UCSD-AML1 (cell line): Measurements from ENCODE around the gene TAF11L14.
"Not testable (repeated sequence)": the region's sequence is repeated elsewhere in the genome, so short reads cannot be mapped to it uniquely, and the experiment has no call there.

Experiments
- DNase-seq: peaks from one replicate; lab custom pipeline; 2025; ENCODE audit not compliant: unreplicated experiment; lab: John Stamatoyannopoulos, UW

The TAF11L14 gene

DNA sequence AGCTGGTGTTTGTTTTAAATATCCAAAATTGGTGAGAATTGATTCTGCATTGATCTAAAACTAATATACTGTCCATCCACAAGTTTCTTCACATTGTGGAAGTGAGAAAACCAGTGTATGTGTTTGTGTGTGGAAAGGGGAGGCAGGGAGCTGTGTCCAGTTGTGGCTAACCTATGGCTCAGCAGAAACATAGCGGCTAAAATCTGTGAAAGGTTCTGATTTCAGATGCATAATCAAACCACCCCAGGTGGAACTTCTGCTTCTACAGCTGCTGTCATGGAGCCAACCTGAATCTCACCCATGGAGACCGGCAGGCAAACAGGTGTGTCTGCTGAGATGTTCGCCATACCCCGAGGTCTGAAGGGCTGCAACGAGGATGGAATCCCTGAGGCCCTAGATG lies at the start of gene TAF11L14:
TSS of gene TAF11L14 (plus strand) at position 301 of the 400 bp plus-strand sequence.
- no peak for DNase-seq

DNA sequence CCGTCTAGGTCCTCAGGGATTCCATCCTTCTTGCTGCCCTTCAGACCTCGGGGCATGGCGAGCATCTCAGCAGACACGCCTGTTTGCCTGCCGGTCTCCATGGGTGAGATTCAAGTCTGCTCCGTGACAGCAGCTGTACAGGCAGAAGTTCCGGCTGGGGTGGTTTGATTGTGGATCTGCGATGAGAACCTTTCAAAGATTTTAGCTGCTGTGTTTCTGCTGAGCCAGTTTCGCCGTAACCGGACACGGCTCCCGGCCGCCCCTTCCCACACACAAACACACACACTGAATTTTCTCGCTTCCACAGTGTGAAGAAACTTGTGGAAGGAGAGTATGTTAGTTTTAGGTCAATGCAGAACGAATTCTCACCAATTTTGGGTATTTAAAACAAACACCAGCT lies 48.6 kb upstream of the TAF11L14 start, which contains the start of gene TAF11L7:
TSS of gene TAF11L7 (minus strand) at position 101 of the 400 bp plus-strand sequence.
- not testable (repeated sequence) for DNase-seq

DNA sequence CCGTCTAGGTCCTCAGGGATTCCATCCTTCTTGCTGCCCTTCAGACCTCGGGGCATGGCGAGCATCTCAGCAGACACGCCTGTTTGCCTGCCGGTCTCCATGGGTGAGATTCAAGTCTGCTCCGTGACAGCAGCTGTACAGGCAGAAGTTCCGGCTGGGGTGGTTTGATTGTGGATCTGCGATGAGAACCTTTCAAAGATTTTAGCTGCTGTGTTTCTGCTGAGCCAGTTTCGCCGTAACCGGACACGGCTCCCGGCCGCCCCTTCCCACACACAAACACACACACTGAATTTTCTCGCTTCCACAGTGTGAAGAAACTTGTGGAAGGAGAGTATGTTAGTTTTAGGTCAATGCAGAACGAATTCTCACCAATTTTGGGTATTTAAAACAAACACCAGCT lies 43.4 kb upstream of the TAF11L14 start, which contains the start of gene TAF11L8:
TSS of gene TAF11L8 (minus strand) at position 101 of the 400 bp plus-strand sequence.
- DNase-seq = not testable (repeated sequence)

DNA sequence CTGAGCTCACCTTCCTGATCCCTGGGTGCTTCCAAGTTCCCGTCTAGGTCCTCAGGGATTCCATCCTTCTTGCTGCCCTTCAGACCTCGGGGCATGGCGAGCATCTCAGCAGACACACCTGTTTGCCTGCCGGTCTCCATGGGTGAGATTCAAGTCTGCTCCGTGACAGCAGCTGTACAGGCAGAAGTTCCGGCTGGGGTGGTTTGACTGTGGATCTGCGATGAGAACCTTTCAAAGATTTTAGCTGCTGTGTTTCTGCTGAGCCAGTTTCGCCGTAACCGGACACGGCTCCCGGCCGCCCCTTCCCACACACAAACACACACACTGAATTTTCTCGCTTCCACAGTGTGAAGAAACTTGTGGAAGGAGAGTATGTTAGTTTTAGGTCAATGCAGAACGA lies 40.0 kb upstream of the TAF11L14 start, which contains the start of gene TAF11L9:
TSS of gene TAF11L9 (minus strand) at position 140 of the 400 bp plus-strand sequence.
- not testable (repeated sequence) for DNase-seq

DNA sequence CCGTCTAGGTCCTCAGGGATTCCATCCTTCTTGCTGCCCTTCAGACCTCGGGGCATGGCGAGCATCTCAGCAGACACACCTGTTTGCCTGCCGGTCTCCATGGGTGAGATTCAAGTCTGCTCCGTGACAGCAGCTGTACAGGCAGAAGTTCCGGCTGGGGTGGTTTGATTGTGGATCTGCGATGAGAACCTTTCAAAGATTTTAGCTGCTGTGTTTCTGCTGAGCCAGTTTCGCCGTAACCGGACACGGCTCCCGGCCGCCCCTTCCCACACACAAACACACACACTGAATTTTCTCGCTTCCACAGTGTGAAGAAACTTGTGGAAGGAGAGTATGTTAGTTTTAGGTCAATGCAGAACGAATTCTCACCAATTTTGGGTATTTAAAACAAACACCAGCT lies 36.5 kb upstream of the TAF11L14 start, which contains the start of gene TAF11L10:
TSS of gene TAF11L10 (minus strand) at position 101 of the 400 bp plus-strand sequence.
- DNase-seq = not testable (repeated sequence)

DNA sequence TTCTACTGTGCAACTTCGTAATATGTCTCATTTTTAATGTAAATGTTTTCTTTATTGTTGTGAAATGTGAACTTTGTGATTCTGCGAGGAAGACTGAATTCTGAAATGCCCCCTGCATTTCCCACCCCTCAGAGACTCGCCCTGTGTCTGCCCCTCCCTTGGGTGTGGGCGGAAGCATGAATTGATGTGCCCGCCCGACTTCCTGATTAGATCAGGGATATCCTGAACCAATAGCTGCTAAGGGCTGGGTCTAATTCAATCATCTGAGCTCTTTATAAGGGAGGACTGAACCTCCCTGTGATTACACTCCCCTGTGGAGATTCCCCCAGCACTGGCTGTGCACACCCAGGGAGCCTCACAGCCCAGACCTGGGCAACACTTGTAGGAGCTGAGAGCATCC lies 30.4 kb upstream of the TAF11L14 start, which contains the start of gene TAF11L11:
TSS of gene TAF11L11 (plus strand) at position 304 of the 400 bp plus-strand sequence.
- DNase-seq = not testable (repeated sequence)

DNA sequence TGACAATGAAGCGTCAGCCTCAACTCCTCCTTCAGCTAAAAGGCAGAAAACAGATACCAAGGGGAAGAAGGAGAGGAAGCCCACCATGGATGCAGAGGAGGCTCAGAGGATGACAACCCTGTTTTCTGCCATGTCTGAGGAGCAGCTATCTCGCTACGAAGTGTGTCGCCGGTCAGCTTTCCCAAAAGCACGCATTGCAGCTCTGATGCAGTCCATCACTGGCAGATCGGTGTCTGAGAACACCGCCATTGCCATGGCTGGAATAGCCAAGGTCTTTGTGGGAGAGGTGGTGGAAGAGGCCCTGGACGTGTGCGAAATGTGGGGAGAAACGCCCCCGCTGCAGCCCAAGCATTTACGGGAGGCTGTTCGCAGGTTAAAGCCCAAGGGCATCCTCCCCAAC lies 29.3 kb upstream of the TAF11L14 start:
- DNase-seq = no peak

DNA sequence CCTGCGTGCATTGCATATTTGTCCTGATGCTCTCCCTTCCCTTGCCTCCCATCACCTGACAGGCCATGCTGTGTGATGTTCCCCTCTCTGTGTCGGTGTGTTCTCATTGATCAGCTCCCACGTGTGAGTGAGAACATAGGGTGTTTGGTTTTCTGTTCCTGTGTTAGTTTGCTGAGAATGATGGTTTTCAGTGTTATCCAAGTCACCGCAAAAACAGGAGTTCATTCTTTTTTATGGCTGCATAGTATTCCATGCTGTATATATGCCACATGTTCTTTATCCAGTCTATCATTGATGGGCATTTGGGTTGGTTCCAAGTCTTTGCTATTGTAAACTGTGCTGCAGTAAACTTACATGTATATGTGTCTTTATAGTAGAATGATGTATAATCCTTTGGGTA lies 26.8 kb upstream of the TAF11L14 start:
- not testable (repeated sequence) for DNase-seq

DNA sequence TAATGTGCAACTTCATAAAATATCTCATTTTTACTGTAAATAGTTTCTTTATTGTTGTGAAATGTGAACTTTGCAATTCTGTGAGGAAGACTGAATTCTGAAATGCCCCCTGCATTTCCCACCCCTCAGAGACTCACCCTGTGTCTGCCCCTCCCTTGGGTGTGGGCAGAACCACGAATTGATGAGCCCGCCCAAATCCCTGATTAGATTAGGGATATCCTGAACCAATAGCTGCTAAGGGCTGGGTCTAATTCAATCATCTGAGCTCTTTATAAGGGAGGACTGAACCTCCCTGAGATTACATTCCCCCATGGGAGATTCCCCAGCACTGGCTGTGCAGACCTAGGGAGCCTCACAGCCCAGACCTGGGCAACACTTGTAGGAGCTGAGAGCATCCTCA lies 24.2 kb upstream of the TAF11L14 start, which contains the start of gene TAF11L12:
TSS of gene TAF11L12 (plus strand) at position 301 of the 400 bp plus-strand sequence.
- DNase-seq = not testable (repeated sequence)

DNA sequence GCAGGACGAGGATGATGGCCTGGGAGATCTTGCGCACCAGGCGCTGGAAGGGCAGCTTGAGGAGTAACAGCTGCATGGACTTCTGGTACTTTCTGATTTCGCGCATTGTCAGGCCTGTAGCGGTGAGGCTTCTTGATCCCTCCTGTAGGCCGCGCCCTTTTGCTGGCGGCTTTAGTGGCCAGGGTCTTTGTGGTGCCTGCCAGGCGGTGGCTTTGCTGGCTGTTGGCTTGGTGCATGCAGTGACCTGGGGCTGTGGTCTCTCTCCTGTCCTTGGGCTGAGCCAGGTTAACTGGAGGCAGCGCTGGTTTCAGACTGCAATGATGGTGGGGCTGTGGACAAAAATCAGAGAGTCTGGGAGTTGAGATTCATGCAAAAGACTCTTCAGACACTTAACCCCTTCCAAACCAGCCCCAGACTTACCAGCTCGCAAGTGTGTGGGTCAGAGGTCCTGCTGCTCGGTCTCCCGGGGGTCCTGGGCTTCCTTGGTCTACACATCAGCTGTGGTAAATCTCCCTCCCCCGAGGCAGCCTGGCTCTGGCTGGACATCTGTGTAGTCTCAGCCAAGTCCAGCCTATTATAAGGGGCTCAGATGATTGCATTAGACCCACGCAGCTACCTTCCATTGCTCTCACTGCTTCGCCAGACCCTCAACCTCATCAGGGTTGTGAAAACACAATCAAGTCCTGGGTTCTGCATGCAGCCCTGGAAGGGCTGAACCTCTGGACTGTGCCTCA lies 19.2 kb upstream of the TAF11L14 start:
- no peak for DNase-seq

DNA sequence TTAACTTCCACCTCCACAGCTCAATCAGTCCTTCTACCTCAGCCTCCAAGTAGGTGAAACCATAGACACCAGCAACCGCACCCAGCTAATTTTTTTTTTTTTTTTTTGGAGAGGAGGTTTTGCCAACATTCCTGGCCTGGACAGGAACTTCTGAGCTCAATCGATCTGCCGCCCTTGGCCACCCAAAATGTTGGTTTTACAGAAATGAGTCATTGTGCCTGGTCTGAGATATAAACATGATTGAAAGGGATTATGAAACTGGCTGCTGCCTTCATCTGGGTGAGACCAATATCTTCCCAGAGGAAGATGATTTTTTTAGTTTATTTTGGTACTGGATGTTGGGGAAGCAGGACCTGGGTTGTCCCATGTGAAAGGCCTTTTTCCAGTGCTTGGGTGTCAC lies 14.9 kb upstream of the TAF11L14 start:
- no peak for DNase-seq

DNA sequence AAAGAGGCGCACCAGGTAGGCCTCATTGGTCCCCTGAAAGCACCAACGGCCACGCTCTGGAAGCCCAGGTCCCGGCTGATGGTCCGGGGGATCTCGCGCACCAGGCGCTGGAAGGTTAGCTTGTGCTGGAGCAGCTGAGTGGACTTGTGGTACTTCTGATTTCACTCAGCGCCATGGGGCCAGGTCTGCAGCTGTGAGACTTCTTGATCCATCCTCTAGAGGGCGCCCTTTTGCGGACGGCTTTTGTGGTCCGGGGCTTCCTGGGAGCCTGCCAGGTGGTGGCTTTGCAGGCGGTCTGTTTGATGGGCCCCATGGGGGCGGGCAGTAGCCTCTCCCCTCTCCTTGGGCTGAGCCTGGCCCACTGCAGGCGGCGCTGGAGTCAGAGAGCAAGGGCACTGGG lies 13.6 kb upstream of the TAF11L14 start:
- DNase-seq = no peak

DNA sequence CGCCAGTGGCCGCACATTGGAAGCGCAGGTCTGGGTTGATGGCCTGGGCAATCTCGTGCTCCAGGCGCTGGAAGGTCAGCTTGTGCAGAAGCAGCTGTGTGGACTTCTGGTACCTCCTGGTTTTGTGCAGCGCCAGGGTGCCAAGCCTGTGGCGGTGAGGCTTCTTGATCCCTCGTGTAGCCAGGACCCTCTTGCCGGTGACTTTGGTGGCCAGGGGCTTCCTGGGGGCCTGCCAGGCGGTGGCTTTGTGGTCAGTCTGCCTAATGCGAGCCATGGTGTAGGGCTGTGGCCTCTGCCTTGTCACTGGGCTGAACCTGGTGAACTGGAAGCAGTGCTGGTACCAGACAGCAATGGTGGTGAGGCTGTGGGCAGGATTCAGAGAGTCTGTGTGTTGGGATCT lies 8.6 kb upstream of the TAF11L14 start:
- no peak for DNase-seq

DNA sequence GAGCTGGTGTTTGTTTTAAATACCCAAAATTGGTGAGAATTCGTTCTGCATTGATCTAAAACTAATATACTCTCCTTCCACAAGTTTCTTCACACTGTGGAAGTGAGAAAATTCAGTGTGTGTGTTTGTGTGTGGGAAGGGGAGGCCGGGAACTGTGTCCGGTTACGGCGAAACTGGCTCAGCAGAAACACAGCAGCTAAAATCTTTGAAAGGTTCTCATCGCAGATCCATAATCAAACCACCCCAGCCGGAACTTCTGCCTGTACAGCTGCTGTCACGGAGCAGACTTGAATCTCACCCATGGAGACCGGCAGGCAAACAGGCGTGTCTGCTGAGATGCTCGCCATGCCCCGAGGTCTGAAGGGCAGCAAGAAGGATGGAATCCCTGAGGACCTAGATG lies 2.5 kb upstream of the TAF11L14 start, which contains the start of gene TAF11L13:
TSS of gene TAF11L13 (plus strand) at position 301 of the 400 bp plus-strand sequence.
- not testable (repeated sequence) for DNase-seq

DNA sequence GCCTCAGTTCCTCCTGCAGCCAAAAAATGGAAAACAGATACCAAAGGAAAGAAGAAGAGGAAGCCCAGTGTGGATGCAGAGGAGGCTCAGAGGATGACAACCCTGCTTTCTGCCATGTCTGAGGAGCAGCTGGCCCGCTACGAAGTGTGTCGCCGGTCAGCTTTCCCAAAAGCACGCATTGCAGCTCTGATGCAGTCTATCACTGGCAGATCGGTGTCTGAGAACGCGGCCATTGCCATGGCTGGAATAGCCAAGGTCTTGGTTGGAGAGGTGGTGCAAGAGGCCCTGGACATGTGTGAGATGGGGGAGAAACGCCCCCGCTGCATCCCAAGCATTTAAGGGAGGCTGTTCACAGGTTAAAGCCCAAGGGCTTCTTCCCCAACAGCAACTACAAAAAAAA lies 15.0 kb downstream of the TAF11L14 start:
- DNase-seq = not testable (repeated sequence)

DNA sequence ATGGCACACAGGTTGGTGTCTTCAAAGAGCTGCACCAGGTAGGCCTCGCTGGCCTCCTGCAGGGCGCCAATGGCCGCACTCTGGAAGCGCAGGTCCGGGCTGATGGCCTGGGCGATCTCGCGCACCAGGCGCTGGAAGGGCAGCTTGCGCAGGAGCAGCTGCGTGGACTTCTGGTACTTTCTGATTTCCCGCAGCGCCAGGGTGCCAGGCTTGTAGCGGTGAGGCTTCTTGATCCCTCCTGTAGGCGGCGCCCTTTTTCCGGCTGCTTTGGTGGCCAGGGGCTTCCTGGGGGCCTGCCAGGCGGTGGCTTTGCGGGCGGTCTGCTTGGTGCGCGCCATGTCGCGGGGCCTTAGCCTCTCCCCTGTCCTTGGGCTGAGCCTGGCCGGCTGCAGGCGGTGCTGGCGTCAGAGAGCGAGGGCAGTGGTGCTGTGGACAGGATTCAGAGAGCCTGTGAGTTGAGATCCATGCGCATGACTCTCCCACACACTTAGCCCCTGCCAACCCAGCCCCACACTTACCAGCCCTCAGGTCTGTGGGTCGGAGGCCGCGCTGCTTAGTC lies 21.0 kb downstream of the TAF11L14 start:
- DNase-seq = not testable (repeated sequence)

DNA sequence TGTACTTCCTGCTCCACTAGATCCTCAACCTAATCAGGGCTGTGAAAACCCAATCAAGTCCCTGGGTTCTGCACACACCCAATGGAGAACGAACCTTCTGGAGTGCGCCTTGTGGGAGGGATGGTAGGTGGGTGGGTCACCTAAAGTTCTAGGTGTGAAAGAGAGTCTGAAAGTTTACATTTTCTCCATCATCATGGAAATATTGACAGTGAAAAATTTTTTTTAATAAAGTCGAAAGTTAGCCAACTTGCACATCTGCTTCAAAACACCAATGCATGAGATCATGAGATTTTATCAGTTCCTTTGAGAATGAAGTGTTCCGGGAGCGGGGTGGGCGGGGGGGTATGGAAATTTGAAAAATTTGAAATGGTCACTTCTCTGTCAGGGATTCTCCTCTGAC lies 21.7 kb downstream of the TAF11L14 start:
- DNase-seq = no peak

DNA sequence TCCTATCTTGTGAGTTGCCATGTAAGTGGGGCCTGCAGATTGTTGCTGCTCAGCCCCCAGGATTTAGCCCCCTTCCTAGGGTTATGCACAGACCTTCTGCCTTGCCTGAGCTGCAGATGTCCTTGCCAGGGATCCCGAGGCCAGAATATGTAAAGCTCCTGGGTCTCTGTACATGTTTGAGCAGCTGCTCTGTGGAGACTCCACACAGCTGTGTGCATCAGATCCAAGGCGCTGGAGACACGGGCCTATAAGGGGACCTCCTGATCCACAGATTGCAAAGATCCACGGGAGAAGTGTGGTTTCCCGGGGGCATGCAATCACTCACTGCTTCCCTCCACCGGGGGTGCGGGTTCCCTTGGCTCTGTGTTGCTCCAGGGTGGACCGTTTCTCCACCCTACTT lies 28.9 kb downstream of the TAF11L14 start:
- no peak for DNase-seq

DNA sequence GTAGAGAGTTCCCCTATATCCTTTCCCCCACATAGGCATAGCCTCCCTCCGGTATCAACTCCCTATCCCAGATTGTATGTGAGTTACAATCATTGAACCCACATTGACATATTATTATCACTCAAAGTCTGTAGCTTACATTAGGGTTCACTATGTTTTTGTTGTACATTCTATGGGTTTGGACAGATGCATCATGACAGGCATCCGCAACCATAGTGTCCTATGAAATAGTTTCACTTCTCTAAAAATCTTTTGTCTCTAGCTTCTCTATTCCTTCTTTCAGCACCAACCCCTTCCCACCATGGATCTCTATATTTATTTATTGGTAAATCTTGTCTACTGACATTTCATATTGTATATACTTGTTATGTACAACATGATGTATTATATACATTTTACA lies 31.6 kb downstream of the TAF11L14 start:
- no peak for DNase-seq

DNA sequence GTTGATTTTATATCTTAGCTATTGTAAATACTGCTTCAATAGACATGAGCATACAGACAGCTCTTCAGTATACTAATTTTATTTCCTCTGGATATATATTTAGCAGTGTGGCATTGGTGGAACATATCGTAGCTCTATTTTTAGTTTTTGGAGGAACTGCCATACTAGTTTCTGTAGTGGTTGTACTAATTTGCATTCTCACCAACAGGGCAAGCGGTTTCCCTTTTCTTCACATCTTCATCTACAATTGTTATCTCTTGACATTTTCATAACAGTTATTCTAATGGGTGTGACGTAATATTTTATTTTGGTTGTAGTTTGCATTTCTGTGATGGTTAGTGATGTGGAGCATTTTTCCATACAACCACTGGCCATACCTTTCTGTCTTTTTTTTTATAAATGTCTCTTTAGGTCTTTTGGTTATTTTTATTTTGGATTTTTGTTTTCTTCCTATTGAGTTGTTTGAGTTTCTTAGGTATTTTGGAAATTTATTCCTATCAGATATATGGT lies 32.5 kb downstream of the TAF11L14 start:
- DNase-seq = no peak

DNA sequence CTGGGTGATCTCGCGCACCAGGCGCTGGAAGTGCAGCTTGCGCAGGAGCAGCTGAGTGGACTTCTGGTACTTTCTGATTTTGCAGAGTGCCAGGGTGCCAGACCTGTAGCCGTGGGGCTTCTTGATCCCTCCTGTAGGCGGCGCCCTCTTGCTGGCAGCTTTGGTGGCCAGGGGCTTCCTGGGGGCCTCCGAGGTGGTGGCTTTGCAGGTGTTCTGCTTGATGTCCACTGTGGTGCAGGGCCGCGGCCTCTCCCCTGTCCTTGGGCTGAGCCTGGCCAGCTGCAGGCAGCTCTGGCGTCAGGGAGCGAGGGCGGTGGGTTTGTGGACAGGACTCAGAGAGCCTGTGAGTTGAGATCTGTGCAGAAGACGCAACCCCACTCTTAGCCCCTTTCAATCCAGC lies 36.1 kb downstream of the TAF11L14 start:
- DNase-seq = no peak
